ENCODE data around the gene TDRD9. TPM values are rescaled to one million over a fixed set of nuclear protein-coding genes. Genes with fewer than 3 reads are reported as not detected.

Gene TDRD9
- total and polyA plus RNA-seq, 2 of the 4 experiments (the other 2 are of a cell fraction): 0.07 to 0.18 TPM

GRCh38 chr14:103881268-103882201, 46.7 kb upstream of the TDRD9 start:
- H3K36me3 ChIP-seq (ENCODE audit: control insufficient read depth, insufficient read depth, low read length): no peaks in the 10 kb centered on the region
- no peak overlapping the region for H4K5ac ChIP-seq (ENCODE audit: low read depth, low read length)
- H3K23ac ChIP-seq (ENCODE audit: low read depth, low read length): no peak overlapping the region
- no peak overlapping the region for H2BK120ac ChIP-seq (ENCODE audit: low read depth, low read length)
- H3K4me1 ChIP-seq (ENCODE audit: control insufficient read depth, insufficient read depth, low read length): peaks cover 3% of the 10 kb centered on the region; the same call in 1 of the 2 replicates
- H3K9ac ChIP-seq (ENCODE audit: low read depth, low read length): no peak overlapping the region
- no peak overlapping the region for H2BK5ac ChIP-seq (ENCODE audit: low read depth, low read length, poor library complexity, severe bottlenecking)
- H3K4me3 ChIP-seq (ENCODE audit: insufficient read depth, low read depth, low read length): no peak overlapping the region
- in situ Hi-C loops (cut with MboI; ENCODE audit: low sequenced_read_pairs): no loop called here
- H2BK20ac ChIP-seq (ENCODE audit: low read depth, low read length): no peak overlapping the region
- ChIA-PET POLR2A (ENCODE audit: unreplicated experiment) (no interaction called here), CTCF (interaction anchor here (0.6 kb wide), 1 partner anchor 22 kb away, joined by 3 read pairs; no protein-coding TSS in a partner anchor)
- H3K18ac ChIP-seq (ENCODE audit: low read depth, low read length): no peak overlapping the region
- no peak overlapping the region for H3K4ac ChIP-seq (ENCODE audit: low read depth, low read length)
- no peak overlapping the region for H3K56ac ChIP-seq (ENCODE audit: extremely low read depth, insufficient read depth, low read length)
- intact Hi-C loops (cut with micrococcal nuclease): no loop called here
- H4K8ac ChIP-seq (ENCODE audit: low read depth in 2 of 2, low read length in 2 of 2): no peak overlapping the region
- H3K9me1 ChIP-seq (ENCODE audit: insufficient read depth, low read length): no peaks in the 10 kb centered on the region
- DNase-seq (no peak), ATAC-seq (ENCODE audit: low read depth) (no peak)
- TF ChIP-seq BHLHE40 (IDR thresholded peaks at IDR 0.05; ENCODE audit: low read depth, low read length): no peak
- no peak for TF ChIP-seq CHD1 (IDR thresholded peaks at IDR 0.05; ENCODE audit: low read depth, low read length)
- TF ChIP-seq POLR2A (IDR thresholded peaks at IDR 0.05; ENCODE audit: low read depth, low read length): no peak
- no peak for TF ChIP-seq MXI1 (IDR thresholded peaks at IDR 0.05; ENCODE audit: borderline replicate concordance, low read depth, low read length)
- no peak for TF ChIP-seq SMC3 (IDR thresholded peaks at IDR 0.05; ENCODE audit: low read depth, low read length)
- TF ChIP-seq USF2 (IDR thresholded peaks at IDR 0.05; ENCODE audit: low read depth, low read length): no peak
- no peak for TF ChIP-seq RAD21 (IDR thresholded peaks at IDR 0.05; ENCODE audit: low read length)
- no peak for TF ChIP-seq CEBPB (IDR thresholded peaks at IDR 0.05; ENCODE audit: low read depth, low read length)
- H2BK15ac ChIP-seq (ENCODE audit: low read depth, low read length): no peak overlapping the region
- H4K20me1 ChIP-seq (ENCODE audit: insufficient read depth, low read length): no peaks in the 10 kb centered on the region
- H4K91ac ChIP-seq (ENCODE audit: insufficient read depth, low read depth, low read length): no peak overlapping the region
- H2AK5ac ChIP-seq (ENCODE audit: low read depth, low read length): no peak overlapping the region
- 69% methylated on average over 10 of the region's 31 CpGs; no CpG with 5 or more reads in 1 of the 2 experiments for WGBS, 2 experiments (ENCODE audit: extremely low coverage in 2 of 2, insufficient read length in 1 of 2)
- no peaks in the 10 kb centered on the region for H3K9me3 ChIP-seq (ENCODE audit: control insufficient read depth, insufficient read depth, low read length)
- H2AFZ ChIP-seq (replicated peaks; ENCODE audit: low read length, poor library complexity): peak overlapping the region; percentile 46
- no peak overlapping the region for H2AK9ac ChIP-seq (replicated peaks; ENCODE audit: low read depth, low read length, poor library complexity)
- H3K14ac ChIP-seq (replicated peaks; ENCODE audit: low read depth, low read length): no peak overlapping the region
- no peak overlapping the region for H3K27ac ChIP-seq (ENCODE audit: insufficient read depth, low read length)
- H3K27me3 ChIP-seq (ENCODE audit: control insufficient read depth, insufficient read depth, low read length): peaks cover 24% of the 10 kb centered on the region; the same call in 1 of the 2 replicates
- H3K4me2 ChIP-seq (ENCODE audit: low read depth, low read length): no peak overlapping the region
- BruUV-seq (replicated peaks): no TSS peak
- dilution Hi-C loops (cut with HindIII; ENCODE audit: low sequenced_read_pairs, unreplicated experiment): no loop called here
- no peaks in the 10 kb centered on the region for H3K79me1 ChIP-seq (ENCODE audit: low read depth in 1 of 2, low read length in 2 of 2)

All from IMR-90 (cell line).